ENCODE results near the gene PHLDA3.
A peak's percentile ranks its signal among the peaks of the same experiment; 100 is the strongest.
"Not testable (repeated sequence)": the region's sequence is repeated elsewhere in the genome, so short reads cannot be mapped to it uniquely, and the experiment has no call there.

The PHLDA3 gene

DNA sequence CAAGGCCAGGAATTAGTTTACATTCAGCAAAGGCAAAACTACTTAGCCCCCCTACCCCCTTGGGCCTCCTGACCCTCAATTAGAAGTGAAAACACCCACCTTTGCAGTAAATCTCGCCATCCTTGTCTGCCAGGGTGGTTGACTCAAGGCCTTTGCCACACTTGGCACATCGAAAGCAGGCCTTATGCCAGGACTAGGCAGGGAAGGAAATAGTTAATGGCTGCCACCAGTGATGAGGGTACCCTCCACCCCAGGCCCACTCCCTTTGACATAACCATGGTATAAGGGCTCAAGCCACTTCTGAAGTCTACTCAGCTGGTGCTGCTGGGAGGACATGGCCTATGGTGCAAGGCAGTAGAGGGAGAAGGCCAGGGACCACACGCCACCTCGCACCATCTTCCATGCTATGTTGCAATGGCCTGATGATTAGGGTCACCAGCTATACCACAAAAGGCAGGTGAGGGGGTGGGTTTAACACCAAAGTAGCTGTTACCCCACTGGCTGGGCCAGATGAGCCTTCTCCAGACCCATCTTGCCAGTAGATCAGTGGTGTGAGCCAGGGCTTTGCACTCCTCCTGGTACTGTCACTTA, 16.3 kb upstream of the PHLDA3 start:
- DNase-seq, result no peak

DNA sequence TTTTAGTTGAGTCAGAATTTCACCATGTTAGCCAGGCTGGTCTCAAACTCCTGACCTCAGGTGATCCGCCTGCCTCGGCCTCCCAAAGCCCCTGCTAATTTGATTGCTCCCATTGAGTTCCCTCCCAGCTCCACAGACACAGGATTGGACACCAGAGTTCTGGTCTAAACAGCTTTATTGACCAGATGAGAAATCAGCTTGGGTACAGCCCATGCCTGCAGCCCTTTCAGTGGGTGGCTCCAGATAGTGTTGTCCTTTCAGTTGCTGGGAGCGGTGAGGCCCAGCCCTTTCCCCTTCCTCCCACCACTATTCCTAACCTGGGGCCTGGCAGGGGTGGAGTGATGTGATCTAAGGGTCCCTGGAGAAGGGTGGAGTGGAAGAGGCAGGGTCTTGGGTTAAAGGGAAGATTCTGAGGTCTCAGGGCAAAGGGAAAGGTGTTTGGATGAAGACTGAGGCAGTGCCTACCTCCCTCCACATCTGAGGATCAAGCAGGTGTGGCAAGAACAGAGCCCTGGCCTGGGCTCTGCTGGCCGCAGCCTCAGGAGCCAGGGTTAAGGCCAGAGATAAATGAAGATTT, 14.5 kb upstream of the PHLDA3 start:
- no peak for DNase-seq

GRCh38 chr1:201482755-201483154, 13.8 kb upstream of the PHLDA3 start:
- no peak for DNase-seq

GRCh38 chr1:201481761-201482493, 12.9 kb upstream of the PHLDA3 start:
- peak; percentile 88 to 89 for DNase-seq

- DNase-seq, result no peak
Measured at GRCh38 chr1:201481004-201481380, 12.0 kb upstream of the PHLDA3 start.

DNA sequence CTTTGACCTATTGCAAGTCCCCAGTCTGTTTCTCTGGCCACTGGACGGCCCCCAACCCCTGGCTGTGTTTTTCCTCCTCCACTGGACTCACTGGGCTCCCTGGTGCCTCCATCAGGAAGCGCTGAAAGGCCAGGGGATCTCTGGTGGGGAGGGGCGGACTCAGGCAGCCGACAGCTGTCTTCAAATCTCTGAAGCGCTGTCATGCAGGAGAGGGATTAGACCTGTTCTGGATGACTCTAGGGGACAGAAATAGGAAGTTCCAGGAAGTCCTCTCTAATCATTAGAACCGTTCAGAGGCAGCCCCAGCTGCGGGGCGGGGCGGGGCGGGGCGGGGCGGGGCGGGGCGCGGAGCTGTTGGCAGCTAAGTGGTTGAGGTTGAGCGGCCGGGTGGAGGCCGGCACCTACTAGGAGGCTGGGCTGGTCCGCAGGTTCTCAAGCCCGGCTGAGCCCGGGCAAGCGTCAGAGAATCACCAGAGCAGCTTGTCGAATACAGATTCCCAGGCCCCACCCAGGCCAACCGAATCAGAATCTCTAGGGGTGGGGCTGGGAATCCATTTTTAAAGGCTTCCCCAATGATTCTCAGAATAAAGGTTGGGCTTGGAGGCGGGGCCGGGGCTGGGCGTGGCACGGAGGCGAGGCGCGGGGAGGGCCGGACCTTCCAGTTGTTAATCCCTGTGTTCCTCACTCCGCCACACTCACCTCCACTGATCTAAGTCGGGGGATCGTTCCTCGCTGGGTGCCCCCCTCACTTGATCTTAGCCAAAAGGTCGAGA, 11.4 kb upstream of the PHLDA3 start:
- DNase-seq, result peak; percentile 75

DNA sequence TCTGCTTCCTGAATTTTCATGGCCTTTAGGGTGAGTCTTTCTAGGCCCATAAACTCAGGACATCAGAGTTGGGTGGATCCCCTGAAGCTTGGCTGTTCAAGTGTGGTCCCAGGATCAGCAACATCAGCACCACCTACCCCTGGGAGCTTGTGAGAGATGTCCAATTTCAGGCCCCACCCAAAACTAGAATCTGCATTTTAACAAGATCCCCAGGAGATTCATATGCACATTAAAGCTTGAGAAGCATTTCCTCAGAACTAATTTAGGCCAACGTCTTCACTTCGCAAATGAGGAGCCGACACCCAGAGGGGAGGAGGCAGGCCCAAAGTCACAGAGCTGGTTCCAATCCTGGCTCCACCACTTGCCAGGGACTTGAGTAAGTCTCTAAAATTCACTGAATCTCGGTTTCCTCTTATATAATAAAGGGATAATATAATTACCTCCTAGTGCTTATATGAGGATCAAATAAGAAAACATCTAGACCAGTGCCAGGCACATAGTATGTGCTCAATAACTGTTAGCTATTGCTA, 10.3 kb upstream of the PHLDA3 start:
- no peak for DNase-seq

DNA sequence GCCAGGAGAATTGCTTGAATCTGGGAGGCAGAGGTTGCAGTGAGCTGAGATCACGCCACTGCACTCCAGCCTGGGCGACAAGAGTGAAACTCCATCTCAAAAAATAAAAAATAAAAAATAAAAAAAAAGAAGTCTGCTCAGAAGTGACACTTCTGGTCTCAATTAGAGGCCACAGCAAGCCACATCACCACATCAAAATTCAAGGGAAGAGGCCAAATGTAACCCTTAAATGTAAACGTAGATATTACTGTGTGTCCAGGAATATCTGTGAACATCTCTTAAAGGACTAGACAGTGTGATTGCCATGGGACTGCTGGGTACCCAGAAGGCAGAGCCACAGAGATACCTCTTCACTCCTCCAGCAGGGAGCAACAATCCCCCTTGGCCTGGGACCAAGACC, 9.7 kb upstream of the PHLDA3 start:
- not testable (repeated sequence) for DNase-seq

DNA sequence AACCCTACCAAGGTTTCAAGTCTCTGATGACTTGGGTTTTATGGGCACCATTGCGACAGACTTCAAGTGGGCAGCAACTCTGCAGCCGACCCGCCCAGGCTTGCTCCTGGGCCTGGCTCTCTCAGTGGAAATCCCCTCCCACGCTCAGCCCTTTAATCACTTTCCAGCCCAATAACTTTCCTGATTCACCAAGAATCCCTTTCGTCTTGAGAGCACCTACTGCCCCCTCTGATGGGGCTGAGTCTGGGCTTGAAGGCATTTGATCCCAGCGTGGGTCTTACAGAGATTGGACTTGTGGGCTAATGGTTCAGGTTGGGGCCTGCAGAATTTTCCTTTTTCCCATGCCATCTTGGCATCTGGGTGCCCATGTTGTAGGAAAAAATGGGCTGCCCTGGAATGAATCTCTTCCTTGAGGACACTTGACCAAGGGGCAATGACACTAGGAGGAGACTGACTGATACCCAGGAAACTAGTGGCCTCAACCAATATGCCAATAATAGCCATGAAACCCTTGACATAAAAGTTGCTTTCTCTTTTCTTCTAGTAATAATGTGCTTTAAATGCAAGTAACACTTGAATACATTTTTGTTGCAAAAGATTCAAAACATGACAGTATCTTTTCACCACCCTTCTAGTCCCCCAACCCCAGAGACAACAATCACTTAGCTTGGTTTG, 7.8 kb upstream of the PHLDA3 start:
- DNase-seq, result no peak

DNA sequence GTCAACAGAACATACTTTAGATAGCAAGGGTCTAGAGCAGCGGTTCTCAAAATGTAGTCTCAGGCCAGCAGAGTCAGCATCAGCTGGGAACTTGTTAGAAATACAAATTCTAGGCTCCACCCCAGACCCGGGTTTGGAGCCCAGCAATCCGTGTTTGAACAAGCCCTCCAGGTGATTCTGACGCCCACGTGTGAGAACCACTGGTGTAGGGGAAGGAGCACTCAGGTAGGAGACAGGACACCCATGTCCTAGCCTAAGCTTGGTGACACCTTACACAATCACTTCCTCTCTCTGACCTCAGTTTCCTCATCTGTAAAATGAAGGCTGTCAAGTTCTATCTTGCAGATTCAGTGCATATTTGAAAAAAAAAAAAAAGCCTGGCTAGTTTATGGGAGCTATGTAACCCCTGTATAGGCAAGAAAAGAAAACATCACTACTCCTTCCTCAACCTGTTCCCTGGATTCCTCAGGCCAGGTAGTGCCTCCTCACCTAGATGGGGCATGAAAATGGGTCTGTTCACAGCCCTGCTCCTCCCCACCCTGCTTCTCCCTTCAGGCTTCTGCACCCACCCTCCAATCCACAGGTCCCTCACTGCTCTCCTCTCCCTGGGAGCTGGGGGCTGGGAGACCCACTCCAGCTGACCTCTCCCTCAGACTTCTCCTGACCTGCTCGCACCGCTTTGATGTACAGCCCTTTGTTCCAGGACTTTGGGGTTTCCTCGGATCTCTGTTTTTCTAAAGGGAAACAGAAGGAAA, 7.1 kb upstream of the PHLDA3 start:
- no peak for DNase-seq

- no peak for DNase-seq
Measured at GRCh38 chr1:201475130-201475529, 6.1 kb upstream of the PHLDA3 start.

DNA sequence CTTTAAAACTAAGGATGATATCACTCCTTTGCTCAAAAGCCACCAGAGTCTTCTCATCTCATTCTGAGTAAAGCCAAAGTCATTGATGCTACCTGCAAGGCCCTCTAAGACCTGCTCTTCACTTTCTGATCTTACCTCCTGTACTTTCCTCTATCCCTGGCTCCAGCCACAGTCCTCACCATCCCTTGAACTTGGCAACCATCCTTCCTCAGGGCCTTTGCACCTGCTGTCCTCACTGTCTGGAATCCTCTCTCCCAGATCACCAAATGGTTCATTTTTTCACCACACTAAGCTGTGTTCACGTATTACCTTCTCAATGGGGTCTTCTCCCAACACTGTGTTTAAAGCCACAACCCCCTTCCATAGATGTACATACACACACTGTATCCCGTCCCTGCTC, 4.3 kb upstream of the PHLDA3 start:
- no peak for DNase-seq

DNA sequence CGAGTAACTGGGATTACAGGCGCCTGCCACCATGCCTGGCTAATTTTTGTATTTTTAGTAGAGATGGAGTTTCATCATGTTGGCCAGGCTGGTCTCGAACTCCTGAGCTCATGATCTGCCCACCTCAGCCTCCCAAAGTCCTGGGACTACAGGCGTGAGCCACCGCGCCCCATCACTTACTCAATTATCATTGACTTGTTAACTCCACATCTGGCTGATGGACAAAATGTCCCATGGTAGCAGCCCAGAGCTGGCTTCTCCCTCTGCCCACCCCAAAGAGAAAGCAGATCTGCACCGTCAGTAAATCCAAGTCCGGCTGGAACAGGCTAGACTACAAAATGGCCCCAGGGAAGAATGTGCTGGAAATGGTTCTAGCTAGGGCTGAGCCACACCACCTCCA, 3.3 kb upstream of the PHLDA3 start:
- DNase-seq, result not testable (repeated sequence)

GRCh38 chr1:201471772-201472171, 2.8 kb upstream of the PHLDA3 start:
- DNase-seq, result no peak

GRCh38 chr1:201470581-201470980, 1.6 kb upstream of the PHLDA3 start:
- no peak for DNase-seq

GRCh38 chr1:201469645-201470074, 672 bp upstream of the PHLDA3 start:
- DNase-seq, result no peak

DNA sequence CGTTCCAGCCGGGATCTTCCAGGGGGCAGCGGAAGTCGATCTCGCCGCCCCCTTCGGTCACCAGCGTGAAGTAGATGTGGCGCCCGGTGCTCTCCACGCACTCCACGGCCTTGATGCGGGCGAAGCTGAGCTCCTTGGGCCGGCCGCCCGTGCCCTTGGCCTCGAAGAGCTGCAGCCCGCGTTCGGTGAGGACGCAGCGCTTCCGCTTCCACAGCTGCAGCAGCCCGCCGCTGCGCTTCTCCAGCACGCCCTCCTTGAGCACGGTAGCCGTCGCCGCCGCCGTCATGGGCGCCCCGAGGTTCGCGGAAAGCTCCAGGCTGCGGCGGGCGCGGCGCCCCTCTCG, 516 bp downstream of the PHLDA3 start:
- peak in 1 of 2 experiments; percentile 34 for DNase-seq

DNA sequence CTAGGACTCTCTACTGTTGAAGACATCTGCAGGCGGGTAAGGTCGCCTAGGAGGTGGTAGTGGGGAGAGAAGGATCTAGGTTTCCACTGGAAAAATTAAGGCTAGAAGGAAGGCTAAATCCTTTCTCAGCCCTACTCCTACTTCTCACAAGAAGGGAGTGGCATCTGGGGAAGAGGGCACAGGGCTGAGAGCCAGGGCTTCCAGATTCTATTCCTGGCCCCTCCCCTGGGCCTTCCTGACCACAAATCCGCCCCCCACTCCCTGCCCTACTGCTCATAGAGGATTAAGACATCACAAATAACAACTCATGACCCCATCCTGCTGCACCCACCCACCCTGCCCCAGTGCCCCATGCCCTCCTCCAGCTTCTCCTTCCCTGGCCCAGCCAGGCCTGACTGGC, 2.5 kb downstream of the PHLDA3 start:
- no peak for DNase-seq

DNA sequence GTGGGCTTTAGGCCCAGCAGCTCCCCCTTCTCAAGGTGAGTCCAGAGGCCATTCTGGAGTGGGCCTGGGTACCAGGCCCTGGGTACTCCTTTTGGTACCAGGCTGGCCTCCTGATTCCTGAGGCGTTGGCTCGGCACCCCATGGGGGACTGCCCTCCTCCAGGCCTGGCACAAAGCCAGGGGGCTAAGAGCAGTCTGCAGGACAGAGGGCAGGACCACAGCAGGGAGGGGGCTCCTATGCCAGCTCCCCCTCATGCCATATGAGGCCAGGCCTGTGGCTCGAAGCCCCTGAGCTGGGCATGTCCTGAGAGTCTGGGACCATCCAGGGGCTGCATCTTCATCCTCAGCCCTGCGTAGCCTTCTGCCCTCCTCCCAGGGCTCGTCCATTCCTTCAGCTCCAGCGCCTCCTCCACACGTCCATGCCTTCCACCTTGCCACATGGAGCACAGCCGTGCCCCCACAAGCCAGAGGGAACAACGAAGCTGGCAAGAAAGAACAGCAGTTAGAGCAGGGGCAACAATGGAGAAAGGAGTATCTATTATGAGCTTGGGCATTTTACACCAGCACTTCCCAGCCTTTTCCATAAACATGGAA, 3.2 kb downstream of the PHLDA3 start:
- DNase-seq, result no peak

DNA sequence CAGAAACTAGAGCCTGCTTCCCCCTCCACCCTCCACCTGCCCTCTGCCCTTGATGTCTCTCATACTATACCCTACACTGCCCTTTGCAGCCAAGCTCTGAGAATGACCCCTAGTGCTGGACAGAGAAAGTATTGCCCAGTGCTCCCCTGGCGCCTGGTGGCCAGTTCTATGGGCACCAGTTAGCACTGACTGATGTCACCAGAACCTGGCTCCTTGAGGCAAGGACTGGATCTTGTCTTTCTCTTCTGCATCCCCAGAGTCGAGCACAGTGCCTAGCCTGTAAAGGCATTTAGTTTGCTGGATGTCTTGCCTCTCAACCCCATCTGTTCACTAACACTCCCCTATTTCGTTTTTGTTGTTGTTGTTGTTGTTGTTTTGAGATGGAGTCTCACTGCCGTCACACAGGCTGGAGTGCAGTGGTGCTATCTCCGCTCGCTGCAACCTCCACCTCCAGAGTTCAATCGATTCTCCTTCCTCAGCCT, 5.9 kb downstream of the PHLDA3 start:
- DNase-seq, result no peak

- DNase-seq, result no peak
Measured at GRCh38 chr1:201461645-201462441, 7.1 kb downstream of the PHLDA3 start.
